ENCODE data around the gene RAB11FIP4.

DNA sequence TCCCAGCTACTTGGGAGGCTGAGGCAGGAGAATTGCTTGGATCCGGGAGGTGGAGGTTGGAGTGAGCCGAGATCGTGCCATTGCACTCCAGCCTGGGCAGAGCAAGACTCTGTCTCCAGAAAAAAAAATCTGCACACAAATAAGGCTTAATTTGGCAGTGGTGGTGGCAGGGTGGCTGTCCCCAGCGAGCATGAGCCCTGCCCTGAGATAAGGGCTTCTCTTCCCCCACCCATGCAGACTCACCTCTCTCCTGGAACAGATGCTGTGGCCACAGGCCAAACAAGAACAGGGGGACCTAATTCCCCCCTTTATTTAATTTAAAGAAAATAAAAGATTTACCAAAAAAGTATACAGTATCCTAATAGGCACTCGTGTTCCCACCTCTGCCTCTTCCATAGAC lies 157.2 kb downstream of the RAB11FIP4 start:
- TF ChIP-seq, protein P1, sequence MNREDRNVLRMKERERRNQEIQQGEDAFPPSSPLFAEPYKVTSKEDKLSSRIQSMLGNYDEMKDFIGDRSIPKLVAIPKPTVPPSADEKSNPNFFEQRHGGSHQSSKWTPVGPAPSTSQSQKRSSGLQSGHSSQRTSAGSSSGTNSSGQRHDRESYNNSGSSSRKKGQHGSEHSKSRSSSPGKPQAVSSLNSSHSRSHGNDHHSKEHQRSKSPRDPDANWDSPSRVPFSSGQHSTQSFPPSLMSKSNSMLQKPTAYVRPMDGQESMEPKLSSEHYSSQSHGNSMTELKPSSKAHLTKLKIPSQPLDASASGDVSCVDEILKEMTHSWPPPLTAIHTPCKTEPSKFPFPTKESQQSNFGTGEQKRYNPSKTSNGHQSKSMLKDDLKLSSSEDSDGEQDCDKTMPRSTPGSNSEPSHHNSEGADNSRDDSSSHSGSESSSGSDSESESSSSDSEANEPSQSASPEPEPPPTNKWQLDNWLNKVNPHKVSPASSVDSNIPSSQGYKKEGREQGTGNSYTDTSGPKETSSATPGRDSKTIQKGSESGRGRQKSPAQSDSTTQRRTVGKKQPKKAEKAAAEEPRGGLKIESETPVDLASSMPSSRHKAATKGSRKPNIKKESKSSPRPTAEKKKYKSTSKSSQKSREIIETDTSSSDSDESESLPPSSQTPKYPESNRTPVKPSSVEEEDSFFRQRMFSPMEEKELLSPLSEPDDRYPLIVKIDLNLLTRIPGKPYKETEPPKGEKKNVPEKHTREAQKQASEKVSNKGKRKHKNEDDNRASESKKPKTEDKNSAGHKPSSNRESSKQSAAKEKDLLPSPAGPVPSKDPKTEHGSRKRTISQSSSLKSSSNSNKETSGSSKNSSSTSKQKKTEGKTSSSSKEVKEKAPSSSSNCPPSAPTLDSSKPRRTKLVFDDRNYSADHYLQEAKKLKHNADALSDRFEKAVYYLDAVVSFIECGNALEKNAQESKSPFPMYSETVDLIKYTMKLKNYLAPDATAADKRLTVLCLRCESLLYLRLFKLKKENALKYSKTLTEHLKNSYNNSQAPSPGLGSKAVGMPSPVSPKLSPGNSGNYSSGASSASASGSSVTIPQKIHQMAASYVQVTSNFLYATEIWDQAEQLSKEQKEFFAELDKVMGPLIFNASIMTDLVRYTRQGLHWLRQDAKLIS (CRISPR knock-in tag; IDR thresholded peaks at IDR 0.05; ENCODE audit: borderline replicate concordance): no peak
- TF ChIP-seq, protein P2, sequence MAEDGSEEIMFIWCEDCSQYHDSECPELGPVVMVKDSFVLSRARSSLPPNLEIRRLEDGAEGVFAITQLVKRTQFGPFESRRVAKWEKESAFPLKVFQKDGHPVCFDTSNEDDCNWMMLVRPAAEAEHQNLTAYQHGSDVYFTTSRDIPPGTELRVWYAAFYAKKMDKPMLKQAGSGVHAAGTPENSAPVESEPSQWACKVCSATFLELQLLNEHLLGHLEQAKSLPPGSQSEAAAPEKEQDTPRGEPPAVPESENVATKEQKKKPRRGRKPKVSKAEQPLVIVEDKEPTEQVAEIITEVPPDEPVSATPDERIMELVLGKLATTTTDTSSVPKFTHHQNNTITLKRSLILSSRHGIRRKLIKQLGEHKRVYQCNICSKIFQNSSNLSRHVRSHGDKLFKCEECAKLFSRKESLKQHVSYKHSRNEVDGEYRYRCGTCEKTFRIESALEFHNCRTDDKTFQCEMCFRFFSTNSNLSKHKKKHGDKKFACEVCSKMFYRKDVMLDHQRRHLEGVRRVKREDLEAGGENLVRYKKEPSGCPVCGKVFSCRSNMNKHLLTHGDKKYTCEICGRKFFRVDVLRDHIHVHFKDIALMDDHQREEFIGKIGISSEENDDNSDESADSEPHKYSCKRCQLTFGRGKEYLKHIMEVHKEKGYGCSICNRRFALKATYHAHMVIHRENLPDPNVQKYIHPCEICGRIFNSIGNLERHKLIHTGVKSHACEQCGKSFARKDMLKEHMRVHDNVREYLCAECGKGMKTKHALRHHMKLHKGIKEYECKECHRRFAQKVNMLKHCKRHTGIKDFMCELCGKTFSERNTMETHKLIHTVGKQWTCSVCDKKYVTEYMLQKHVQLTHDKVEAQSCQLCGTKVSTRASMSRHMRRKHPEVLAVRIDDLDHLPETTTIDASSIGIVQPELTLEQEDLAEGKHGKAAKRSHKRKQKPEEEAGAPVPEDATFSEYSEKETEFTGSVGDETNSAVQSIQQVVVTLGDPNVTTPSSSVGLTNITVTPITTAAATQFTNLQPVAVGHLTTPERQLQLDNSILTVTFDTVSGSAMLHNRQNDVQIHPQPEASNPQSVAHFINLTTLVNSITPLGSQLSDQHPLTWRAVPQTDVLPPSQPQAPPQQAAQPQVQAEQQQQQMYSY (CRISPR knock-in tag; IDR thresholded peaks at IDR 0.05): no peak
- TF ChIP-seq ATF1 (CRISPR knock-in tag; IDR thresholded peaks at IDR 0.05): no peak
- TF ChIP-seq, protein P3, sequence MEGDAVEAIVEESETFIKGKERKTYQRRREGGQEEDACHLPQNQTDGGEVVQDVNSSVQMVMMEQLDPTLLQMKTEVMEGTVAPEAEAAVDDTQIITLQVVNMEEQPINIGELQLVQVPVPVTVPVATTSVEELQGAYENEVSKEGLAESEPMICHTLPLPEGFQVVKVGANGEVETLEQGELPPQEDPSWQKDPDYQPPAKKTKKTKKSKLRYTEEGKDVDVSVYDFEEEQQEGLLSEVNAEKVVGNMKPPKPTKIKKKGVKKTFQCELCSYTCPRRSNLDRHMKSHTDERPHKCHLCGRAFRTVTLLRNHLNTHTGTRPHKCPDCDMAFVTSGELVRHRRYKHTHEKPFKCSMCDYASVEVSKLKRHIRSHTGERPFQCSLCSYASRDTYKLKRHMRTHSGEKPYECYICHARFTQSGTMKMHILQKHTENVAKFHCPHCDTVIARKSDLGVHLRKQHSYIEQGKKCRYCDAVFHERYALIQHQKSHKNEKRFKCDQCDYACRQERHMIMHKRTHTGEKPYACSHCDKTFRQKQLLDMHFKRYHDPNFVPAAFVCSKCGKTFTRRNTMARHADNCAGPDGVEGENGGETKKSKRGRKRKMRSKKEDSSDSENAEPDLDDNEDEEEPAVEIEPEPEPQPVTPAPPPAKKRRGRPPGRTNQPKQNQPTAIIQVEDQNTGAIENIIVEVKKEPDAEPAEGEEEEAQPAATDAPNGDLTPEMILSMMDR (IDR thresholded peaks at IDR 0.05): no peak
- no peak for TF ChIP-seq RELA (CRISPR knock-in tag; IDR thresholded peaks at IDR 0.05; ENCODE audit: borderline replicate concordance)

Measured in WTC11 (cell line).